Measurements from ENCODE around the gene MACROH2A1.

DNA sequence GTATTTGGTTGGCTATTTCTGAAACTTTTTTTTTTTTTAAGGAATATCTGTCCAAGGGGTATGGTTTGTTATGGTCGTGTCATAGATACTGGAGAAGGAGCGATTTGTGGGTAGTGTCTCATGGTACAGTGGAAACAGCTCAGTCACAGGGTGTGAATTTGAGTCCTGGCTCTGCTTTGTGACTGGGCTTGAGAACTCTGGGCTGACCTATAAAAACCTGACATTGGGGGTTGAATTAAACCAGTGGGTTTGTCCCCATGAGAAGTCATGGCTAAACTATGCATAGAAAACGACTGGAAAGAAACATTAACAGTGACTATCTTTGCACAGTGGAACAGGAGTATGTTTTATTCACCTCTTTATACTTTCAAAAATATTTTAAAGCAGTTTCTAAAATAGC, 54.7 kb downstream of the MACROH2A1 start:
- TF ChIP-seq CHD2 (IDR thresholded peaks at IDR 0.05; ENCODE audit: low read length, partially characterized antibody) (no peak), MAFK (IDR thresholded peaks at IDR 0.05; ENCODE audit: partially characterized antibody) (no peak), RAD21 (conservative IDR thresholded peaks at IDR 0.05 in 1 of 2, IDR thresholded peaks at IDR 0.05 in 1 of 2) (no peak)
- TF ChIP-seq, protein P1, sequence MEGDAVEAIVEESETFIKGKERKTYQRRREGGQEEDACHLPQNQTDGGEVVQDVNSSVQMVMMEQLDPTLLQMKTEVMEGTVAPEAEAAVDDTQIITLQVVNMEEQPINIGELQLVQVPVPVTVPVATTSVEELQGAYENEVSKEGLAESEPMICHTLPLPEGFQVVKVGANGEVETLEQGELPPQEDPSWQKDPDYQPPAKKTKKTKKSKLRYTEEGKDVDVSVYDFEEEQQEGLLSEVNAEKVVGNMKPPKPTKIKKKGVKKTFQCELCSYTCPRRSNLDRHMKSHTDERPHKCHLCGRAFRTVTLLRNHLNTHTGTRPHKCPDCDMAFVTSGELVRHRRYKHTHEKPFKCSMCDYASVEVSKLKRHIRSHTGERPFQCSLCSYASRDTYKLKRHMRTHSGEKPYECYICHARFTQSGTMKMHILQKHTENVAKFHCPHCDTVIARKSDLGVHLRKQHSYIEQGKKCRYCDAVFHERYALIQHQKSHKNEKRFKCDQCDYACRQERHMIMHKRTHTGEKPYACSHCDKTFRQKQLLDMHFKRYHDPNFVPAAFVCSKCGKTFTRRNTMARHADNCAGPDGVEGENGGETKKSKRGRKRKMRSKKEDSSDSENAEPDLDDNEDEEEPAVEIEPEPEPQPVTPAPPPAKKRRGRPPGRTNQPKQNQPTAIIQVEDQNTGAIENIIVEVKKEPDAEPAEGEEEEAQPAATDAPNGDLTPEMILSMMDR (IDR thresholded peaks at IDR 0.05): no peak
- TF ChIP-seq, protein P2, sequence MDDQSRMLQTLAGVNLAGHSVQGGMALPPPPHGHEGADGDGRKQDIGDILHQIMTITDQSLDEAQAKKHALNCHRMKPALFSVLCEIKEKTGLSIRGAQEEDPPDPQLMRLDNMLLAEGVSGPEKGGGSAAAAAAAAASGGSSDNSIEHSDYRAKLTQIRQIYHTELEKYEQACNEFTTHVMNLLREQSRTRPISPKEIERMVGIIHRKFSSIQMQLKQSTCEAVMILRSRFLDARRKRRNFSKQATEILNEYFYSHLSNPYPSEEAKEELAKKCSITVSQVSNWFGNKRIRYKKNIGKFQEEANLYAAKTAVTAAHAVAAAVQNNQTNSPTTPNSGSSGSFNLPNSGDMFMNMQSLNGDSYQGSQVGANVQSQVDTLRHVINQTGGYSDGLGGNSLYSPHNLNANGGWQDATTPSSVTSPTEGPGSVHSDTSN (IDR thresholded peaks at IDR 0.05): no peak
- TF ChIP-seq, protein P3, sequence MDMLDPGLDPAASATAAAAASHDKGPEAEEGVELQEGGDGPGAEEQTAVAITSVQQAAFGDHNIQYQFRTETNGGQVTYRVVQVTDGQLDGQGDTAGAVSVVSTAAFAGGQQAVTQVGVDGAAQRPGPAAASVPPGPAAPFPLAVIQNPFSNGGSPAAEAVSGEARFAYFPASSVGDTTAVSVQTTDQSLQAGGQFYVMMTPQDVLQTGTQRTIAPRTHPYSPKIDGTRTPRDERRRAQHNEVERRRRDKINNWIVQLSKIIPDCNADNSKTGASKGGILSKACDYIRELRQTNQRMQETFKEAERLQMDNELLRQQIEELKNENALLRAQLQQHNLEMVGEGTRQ (IDR thresholded peaks at IDR 0.05): no peak
